ENCODE measurements around the gene KAT6B. TPM values are rescaled to one million over a fixed set of nuclear protein-coding genes. Genes with fewer than 3 reads are reported as not detected.

The KAT6B gene
- total RNA-seq, 1 donor from 2014 or later: 41.1 TPM

GRCh38 chr10:74983383-74983782 lies 157.0 kb downstream of the KAT6B start:
- H3K27me3 ChIP-seq: no peaks in the 10 kb centered on the region
- intact Hi-C loops (cut with DNase I): no loop called here
- no peak for TF ChIP-seq CTCF (IDR thresholded peaks at IDR 0.05)
- no peak for DNase-seq (ENCODE audit: low spot score in 2 of 2)
- no peak overlapping the region for H3K27ac ChIP-seq
- H3K9me3 ChIP-seq: no peaks in the 10 kb centered on the region
- peaks cover 5 to 8% of the 10 kb centered on the region in 2 donors for H3K36me3 ChIP-seq
- peaks cover 0 to 5% of the 10 kb centered on the region in 2 donors for H3K4me1 ChIP-seq
- no peak overlapping the region for H3K4me3 ChIP-seq

GRCh38 chr10:74987339-74988053 lies 161.1 kb downstream of the KAT6B start:
- H3K27ac ChIP-seq: no peak overlapping the region
- no peaks in the 10 kb centered on the region for H3K27me3 ChIP-seq
- H3K9me3 ChIP-seq: no peaks in the 10 kb centered on the region
- peaks cover 1 to 5% of the 10 kb centered on the region in 2 donors for H3K36me3 ChIP-seq
- H3K4me3 ChIP-seq: no peak overlapping the region
- no peak for TF ChIP-seq CTCF (IDR thresholded peaks at IDR 0.05)
- H3K4me1 ChIP-seq: peaks cover 0 to 15% of the 10 kb centered on the region in 2 donors
- intact Hi-C loops (cut with DNase I): no loop called here
- DNase-seq (ENCODE audit: low spot score in 2 of 2): no peak

- intact Hi-C loops (cut with DNase I): no loop called here
- no peak for DNase-seq (ENCODE audit: low spot score in 2 of 2)
- H3K27ac ChIP-seq: no peak overlapping the region
- H3K4me1 ChIP-seq: peaks cover 0 to 15% of the 10 kb centered on the region in 2 donors
- H3K9me3 ChIP-seq: no peaks in the 10 kb centered on the region
- peaks cover 0 to 5% of the 10 kb centered on the region in 2 donors for H3K36me3 ChIP-seq
- no peak overlapping the region for H3K4me3 ChIP-seq
- no peak for TF ChIP-seq CTCF (IDR thresholded peaks at IDR 0.05)
- H3K27me3 ChIP-seq: no peaks in the 10 kb centered on the region
Measured at GRCh38 chr10:74988054-74988775, 161.8 kb downstream of the KAT6B start.

- no peak overlapping the region for H3K4me3 ChIP-seq
- no peak overlapping the region for H3K27ac ChIP-seq
- intact Hi-C loops (cut with DNase I): no loop called here
- peaks cover 0 to 15% of the 10 kb centered on the region in 2 donors for H3K4me1 ChIP-seq
- peaks cover 0 to 5% of the 10 kb centered on the region in 2 donors for H3K36me3 ChIP-seq
- DNase-seq (ENCODE audit: low spot score in 2 of 2): no peak
- no peaks in the 10 kb centered on the region for H3K9me3 ChIP-seq
- TF ChIP-seq CTCF (IDR thresholded peaks at IDR 0.05): no peak
- H3K27me3 ChIP-seq: no peaks in the 10 kb centered on the region
Measured at GRCh38 chr10:74988832-74989561, 162.6 kb downstream of the KAT6B start.

GRCh38 chr10:74991435-74991834 lies 165.0 kb downstream of the KAT6B start:
- no peaks in the 10 kb centered on the region for H3K27me3 ChIP-seq
- intact Hi-C loops (cut with DNase I): no loop called here
- H3K36me3 ChIP-seq: peaks cover 0 to 12% of the 10 kb centered on the region in 2 donors
- TF ChIP-seq CTCF (IDR thresholded peaks at IDR 0.05): no peak
- no peak for DNase-seq (ENCODE audit: low spot score in 2 of 2)
- H3K9me3 ChIP-seq: no peaks in the 10 kb centered on the region
- H3K4me1 ChIP-seq: peaks cover 0 to 15% of the 10 kb centered on the region in 2 donors
- no peak overlapping the region for H3K27ac ChIP-seq
- H3K4me3 ChIP-seq: no peak overlapping the region
